ENCODE measurements around the gene RBMS3.
"Not testable (repeated sequence)": the region's sequence is repeated elsewhere in the genome, so short reads cannot be mapped to it uniquely, and the experiment has no call there.

The RBMS3 gene

DNA sequence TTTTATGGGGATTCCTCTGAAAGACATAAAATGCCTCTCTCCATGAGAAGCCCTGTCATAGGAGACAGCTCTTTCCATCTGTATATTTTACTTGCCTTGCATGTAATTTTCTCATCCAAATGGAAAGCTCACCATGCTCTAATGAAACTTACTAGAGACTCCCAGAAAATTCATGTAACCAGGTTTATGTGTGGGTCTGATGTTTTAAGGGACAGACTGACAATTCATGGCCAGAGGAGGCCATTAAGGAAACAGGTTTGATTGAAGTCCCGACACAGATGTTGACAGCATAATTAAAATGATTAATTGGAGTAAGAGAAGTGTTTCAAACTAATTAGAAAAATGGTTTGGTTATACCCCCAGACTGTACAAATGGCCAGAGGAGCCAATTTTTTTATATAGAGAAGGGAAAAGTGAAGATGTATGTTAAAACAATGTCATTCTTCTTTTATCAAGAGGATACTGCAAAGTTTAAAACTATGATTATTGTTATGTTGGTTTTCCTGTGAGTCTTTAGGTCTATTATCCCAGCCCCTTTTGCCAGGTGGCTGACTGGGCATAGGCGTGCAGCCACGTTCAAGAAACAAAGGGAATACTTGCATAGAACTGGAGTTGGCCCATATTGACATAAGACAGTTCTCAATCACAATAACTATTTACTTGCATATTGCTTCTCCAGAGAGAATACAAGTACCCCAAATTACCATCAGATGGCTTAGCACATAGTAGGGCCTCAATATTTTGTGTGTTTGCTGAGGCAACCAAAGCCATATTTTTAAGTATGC is 64.8 kb downstream of the RBMS3 start:
- DNase-seq: no peak

DNA sequence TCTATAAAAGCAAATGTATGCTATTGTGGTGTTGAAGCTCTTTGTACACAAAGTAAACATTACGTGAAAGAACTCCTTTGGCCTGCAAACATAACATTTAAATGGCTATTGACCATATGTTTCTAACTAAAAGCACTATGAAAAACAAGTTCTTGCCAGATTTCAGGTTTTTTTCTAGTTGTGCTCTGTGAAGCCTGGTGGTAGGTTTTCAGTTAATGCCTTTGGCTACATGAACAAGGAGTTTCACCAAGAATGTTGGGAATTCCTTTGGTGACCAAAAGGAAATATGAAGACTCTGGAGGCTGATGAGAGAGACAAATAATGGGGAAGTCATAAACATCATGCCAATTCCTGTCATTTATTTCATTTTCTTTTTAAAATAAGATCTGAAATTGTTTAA is 66.0 kb downstream of the RBMS3 start:
- no peak for DNase-seq

DNA sequence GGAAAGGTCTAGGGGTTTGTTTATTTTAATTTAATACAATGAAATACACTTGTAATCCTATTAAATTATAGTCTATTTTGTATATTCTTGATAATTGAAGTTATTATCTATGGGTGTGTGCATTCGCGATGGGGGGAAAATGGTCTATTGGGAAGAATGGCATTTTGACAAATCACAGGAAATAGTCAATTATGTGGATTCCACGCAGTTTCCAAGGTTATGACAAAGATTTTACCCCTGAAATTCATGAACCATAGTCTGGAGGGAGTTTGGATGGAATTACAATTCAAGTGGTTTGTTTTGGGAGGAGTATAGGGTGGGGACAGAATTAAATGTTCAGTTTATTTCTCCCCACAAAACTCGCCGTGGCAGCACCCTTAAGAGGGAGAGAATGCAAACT is 66.5 kb downstream of the RBMS3 start:
- no peak for DNase-seq

DNA sequence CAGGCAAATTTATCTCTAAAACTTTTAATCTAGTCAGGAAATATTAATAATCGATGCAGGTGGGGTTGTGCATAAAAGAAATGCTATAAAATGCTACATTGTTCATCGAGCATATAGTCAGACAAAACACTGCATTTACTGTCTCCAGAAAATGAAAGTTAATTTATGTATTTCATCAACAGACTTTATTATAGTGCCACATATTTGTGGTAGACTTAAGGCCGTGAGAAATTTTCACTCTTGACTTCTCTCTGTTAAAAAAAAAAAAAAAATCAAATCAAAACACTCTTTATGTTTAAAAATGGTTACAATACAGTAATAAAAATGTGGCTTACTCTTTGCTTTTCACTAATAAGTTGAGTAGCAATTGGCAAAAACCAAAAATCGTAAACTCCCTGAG is 67.4 kb downstream of the RBMS3 start:
- no peak for DNase-seq

DNA sequence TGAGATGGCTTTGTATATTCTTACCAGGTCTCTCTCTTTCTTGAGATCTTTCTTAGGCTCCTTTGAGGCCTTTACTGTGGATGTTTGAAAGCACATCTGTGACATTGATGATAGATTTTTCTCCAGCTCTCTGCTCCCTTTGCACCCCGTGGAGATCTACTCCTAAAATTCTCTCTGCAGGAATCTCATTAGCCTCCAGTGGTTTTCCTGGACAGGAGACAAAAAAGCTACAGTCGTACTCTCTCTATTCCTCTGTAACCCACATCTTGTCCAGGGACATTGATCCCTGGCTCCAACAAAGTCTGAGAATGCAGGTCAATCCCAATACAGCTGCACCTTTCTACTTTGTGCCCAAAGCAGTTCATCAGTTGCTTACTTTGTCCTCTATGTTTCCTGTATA is 68.2 kb downstream of the RBMS3 start:
- no peak for DNase-seq

DNA sequence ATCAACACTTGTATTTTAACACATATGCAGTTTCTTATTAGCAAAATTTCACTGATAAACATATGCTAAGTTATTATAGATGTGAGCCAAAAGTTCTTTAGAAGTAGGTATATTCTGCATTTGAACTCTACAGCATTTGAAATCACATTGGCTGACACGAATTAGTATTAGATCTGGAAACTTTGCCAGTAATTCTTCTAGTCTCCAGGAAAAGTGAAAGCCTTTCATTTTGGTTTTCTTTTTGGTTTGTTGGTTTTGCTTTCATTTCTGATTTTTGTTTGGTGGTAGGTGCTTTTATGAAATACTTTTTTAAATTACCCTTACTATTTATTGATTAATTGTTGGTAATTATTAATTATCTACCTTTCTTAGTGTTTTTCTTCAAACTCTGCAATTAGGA is 72.9 kb downstream of the RBMS3 start:
- no peak for DNase-seq

DNA sequence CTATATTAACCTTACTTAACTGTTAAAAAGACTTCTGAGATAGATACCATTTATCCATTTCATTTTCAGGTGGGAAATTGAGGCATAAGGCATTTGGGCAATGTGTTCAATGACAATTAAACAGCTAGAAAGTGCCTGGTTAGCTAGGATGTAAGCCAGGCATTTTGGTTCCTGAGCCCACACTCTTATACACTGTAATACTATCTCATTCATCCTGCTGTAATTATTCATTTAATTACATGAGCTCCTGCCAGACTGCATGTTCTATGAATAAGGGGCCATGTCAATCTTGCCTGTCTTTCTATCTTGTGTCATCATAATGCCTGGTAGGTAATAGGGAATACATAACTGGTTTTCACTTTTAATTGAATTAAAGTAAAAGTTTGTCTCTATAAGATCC is 74.0 kb downstream of the RBMS3 start:
- no peak for DNase-seq

DNA sequence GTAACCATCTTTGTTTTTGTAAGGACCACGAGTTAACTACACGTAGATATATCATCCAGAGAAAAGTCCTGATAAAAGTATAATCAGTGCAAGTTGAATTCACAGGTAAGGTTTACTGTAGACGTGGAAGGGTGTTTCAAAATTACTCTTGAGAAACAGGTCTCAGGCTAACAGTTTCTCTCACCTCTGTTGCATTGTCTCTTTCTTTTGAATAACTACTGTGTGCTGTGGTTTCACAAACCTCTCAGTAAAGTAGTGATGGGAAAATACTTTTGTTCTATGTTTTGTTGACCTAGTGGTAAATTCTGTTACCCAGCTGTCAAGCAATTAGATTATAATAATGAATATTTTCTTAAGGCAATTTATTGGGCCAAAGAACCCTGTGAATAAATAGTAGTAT is 75.2 kb downstream of the RBMS3 start:
- no peak for DNase-seq

DNA sequence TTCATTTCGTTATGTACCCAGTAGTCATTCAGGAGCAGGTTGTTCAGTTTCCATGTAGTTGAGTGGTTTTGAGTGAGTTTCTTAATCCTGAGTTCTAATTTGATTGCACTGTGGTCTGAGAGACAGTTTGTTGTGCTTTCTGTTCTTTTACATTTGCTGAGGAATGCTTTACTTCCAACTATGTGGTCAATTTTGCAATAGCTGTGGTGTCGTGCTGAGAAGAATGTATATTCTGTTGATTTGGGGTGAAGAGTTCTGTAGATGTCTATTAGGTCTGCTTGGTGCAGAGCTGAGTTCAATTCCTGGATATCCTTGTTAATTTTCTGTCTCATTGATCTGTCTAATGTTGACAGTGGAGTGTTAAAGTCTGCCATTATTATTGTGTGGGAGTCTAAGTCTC is 79.4 kb downstream of the RBMS3 start:
- not testable (repeated sequence) for DNase-seq

DNA sequence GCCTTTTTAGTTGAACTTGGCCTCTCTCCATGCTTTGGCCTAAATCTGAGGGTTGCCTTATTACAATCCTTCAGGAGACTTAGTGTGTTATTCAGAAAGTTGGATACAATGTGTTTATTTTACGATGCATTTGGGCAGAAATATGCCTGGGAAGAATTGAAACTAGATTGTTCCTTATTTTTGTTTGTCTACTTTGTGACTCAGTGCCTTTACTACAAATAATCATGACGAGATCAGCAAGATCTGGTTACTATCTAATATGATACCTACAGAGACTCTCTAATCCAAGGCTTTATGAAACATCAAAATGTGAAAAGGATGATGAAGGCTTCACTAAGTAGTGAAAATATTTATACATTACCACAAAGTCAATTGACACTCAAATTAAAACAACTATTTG is 82.2 kb downstream of the RBMS3 start:
- no peak for DNase-seq

DNA sequence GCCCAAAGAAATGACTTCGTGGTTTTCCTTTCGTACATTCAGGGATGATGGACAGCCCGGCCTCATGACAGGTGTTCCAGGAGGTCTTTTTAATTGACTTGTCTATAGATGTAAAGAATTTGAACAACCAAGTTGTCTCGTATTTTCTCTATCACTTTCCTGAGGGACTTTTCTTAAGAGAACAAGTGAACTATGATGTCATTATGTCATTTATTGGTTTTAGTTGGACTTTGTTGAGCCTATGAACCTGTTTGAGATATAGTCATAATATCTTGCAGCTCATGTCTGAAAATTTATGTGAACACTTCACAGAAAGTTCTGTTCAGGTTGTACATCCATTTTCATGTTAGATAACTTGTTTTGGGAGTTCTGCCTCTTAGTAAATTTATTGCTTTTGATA is 89.2 kb downstream of the RBMS3 start:
- DNase-seq: no peak

DNA sequence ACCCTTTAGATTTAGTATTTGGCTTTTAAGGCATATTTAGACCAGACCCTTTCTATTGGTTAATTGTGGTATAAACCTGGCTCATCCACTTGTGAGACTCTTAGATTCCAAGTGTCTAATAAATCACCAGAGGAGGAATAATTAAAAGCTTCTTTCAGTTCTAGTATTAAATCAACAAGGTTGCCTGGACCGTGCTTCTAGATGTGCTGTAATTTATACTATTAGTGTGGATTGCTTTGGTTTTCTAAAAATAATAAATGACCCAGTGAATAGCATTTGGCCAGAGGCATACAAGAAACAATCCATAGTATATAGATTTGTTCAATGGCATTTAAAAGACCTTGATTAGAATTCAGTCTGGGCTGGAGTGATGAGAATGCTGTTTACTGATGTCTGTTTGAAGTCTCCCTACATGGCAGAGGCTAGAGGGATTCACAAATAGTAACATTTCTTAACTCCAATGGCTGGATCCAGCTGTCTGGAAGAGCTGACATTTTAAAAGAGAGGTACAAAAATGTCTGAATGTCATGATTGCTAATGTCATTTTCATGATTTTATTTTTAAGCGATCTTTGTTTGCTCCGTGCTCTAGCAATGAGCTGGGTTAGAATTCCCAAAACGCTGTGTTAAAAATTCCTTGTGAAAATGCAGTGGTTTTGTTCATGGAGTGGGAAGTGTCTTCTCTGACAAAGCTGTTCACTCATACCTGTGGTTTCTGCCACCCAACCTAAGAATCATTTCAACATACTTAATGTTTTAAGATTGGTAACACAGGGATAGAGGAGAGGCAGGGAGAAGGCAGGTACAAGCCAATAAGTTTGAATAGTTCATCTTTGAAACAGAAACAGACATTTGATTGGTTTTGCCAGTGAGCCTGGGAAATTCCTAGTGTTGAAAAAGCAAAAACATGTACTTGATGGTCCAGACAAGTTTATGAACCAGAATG is 89.9 kb downstream of the RBMS3 start:
- no peak for DNase-seq

DNA sequence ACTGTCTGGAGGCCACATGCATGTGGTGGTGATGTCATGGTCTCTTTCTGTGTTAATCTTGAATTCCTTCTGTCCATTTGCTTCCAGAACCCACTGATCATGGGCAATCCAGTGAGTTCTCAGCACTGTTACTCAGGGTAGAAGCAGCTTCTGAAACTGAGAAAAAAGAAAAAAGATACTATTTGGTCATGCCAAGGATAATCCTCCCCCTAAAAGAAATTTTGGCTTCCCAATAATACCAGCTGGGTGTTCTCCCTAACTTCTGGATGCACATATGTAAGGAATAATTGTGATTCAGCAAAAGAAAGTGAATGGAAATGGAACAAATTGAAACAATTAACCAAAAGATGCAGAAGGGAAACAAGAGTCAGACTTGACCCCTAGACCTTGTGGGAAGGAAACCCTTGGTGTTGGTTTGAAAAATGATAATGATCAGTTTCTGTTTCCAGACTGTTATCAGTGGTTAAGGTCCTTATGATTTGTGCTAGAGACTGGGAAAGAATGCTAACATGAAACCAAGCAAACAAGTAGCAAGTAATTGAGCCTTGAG is 92.3 kb downstream of the RBMS3 start:
- DNase-seq: no peak

DNA sequence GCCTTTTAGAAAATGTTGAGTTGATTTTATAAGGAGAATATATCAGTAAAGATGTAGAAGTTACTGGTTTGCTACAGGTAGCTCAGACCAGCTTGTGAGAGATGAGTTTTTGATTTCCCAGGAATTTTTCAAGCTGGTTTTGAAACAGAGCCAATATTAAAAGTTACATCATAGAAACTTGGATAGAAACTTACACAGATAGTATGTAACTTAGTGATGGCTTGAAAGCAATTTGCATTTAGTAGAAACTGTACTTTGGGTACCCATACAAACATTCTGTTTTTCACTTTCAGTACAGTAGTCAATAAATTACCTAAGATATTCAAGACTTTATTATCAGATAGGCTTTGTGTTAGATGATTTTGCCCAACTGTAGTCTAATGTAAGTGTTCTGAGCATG is 93.4 kb downstream of the RBMS3 start:
- no peak for DNase-seq

DNA sequence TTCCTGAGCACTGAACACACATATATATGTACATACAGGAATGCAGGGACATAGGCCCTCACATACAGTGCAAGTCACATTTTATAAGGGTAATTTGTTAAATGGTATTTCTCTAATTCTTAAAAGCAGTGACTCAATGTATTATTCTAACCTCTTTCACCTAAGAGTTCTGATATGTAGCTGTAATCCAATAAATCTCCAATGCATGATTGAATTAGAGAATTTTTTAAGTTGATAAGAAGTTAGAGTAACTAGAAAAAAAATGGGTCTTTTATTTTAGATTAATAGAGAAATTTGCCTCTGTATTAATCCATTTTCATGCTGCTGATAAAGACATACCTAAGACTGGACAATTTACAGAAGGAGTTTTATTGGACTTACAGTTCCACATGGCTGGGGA is 98.2 kb downstream of the RBMS3 start:
- DNase-seq: no peak

DNA sequence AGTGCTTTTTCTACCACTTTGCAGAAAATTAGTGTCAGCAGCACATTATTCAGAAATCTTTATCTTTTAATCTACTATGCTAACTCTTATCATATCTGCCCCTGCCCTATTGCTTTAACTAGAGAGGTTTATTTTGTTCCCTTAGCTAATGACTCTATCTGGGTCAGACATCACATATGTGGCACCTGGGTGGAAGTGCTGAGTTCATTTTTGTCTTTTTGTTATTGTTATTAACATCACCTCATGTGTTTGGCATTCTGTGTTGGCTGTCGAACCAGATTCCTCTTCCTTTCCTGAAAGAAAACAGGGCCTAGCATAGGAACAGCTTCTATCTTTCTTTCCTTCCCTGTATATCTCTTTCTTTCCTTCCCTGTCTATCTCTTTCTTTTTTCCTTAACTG is 100.7 kb downstream of the RBMS3 start:
- no peak for DNase-seq

DNA sequence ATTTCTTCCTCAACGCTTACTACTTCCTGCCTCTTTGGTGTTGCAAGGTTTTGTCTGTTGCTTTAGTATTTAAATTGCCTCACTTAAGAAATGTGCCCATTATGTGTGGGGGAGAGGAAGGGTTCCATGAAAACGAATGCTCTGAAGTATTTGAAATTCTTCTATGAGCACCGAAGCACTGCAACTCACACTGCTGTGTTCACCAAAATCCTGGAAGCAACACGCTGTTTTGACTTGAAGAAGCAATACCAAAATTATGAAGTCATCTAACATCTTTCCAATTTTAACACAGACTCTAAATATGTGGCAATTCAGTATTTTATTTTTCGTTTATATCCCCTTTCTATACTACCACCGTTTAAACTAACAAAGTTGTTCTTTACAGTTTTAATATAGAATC is 101.5 kb downstream of the RBMS3 start:
- DNase-seq: no peak

DNA sequence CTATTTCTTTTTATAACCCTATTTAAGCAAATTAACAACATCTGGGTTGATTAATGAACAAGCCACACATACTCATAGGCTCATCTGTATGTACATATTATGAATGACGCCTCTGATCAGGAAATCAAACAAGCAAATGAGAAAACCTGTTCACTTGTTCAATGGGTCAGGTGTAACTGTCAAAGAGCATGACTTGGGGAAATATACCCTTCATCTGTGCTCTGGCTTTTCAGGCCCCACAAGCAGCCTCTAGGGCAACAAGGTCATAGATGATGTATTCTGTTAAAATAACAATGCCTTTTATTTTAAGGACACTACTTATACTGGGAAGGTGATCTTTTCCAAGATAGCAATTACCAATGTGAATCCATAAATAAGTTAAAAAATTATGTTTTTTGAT is 102.0 kb downstream of the RBMS3 start:
- no peak for DNase-seq

DNA sequence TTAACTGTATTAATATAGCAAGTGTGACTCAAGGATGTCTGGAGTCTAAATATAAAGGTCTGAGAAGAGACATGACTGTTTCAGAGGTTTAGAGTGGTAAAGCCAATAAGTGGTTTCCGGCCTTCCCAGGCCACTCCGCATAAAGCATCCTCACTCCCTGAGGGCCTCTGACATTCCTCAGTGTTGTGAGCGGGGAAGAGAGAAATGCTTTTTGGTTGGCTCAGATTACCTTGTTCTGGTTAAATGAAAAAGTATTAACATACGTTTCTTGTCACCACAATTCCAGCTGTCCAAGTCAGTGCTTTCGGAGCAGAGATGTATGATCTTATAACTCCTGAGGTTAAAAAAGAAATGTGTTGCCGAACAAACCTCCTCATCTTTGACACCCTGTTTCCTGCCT is 103.8 kb downstream of the RBMS3 start:
- peak; percentile 58 for DNase-seq

DNA sequence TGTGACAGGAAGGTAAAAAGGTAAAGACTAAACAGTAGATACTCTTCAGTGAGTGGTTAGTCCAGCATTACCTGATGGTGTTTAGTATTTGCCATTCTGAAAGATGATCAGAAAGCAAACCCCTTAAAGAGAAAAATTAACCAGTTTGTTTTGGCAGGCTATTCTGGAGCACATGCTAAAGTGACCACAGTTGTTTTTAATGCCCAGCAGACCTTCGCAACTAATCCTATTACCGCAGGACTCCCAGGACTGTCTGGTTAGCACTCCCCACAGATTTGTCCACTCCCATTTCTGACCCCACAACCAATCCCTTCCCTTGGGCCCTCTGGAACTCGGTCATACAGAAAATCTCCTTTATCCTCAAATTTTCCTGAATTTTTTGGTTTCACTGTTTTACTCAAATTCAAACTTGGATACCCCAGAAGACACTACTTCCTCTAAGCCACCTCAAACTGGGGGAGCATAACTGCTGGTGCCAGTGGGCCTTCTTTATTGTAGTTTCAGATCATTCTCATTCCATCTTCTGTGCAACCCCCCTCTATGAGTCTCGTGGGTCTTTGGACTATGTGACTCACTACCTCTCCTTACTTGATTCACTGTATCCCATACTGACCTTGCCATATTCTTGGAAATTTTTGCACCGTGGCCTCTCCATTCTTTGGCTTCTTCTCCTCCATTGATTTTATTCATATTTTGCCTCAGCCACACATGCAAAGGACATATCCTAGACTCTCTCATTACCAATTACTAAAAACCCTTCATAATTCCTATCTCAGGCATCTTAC is 104.4 kb downstream of the RBMS3 start:
- DNase-seq: peak; percentile 77

DNA sequence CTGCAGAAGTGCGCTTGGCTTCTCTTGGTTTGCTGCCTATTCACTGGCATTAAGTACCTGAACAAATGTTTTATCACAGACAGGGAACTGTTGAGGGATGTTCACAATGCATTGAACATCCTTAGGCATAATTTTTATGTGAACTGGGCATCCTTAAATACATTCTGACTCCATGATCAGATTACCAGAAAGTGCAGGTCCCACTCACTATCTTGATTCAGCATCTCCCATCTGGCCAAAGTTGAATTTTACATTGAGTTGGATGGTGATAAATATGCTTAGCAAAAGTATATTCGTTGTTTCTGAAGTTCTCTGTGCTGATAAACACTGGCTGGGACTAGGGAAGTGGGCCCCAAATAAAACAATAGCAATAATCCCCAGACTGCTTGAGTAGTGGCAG is 108.5 kb downstream of the RBMS3 start:
- no peak for DNase-seq

DNA sequence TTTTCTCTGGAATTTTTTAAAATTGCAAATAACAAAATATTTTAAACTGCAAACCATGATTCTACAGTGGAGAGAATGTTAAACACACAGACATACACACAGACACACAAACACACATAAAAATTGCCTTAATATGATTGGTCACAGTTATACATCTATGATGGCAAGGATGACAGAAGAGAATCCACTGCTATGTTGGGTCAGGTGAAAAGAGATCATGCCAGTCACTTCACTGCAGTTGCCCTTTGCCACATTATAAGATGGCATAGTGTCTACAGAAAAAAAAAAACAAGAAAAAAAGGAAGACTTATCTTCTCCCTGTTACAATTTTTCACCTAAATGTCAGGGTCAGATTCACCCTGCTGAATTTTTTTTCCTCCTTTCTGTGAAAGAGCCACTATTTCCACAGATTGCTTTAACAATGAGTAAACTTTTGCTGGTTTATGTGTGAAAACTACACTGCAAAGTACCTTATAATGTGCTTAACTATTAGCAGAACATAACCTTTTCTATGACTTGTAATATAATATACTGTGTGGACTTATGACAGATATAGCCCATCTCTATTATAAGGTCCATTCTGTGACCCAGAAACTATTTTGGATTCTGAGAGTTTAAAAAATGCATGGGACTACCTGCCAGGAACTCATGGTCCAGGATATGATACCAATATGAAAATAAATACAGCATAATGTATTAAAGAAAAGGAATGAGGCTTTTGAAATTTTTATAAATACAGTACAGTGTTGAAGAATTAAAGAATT is 111.9 kb downstream of the RBMS3 start:
- no peak for DNase-seq

Data from NCI-H2029 (cell line).